Activated T-cell treated with anti-CD3 and anti-CD28 coated beads for 1 hour (primary cell): ENCODE data around the gene TTLL5.

Experiments used
- DNase-seq: peaks from one replicate; pipeline ENCODE4 v3.0.0-alpha.2; 2020; ENCODE audit warnings: low read depth

The TTLL5 gene

DNA sequence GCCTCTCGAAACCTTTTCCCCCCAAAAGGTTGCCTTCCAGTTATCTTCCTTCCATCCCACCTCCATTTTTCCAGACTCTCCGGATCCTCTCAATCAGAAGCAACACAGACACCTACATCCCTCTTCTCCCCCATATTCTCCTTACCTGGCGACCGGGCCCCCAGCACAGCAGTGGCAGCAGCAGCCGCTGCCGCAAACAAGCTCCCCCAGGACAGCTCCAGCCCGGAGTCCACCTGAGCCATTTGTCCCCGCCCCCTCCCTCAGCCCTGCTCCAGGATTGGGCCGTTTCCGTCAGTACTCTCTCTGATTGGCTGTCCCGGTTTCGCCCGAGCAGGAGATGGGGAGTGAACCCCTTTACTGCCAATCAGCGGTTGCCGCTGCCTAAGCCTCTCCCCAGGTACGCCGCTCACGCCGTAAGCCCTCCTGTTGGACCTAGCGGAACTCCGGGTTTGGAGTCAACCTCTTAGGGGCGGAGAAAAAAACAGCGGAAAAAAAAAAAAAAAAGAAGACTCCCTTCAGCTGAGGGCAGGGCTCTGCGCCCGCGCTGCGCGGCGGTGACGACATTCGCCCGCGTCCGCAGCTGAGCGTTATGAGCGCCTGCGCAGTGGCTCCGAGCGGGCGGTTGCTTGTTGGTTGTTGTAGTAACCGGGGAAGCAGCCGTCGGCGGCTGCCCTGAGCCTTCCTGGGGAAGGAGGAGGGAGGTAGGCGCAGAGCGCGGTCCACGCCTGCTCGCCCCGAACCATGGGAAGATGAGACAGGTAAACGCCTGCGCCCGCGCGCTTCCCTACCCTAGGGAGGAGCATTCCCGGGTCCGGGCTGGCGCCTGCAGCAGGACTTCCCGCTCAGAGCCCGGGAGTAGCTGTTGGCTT, at the start of gene TTLL5, which contains the start of gene ERG28:
Gene TTLL5, plus strand, starts transcription at position 617 of the 869 bp plus-strand sequence. CDS start 1,904 bp downstream, outside the sequence.
Gene ERG28, minus strand, starts transcription at position 247 of the 869 bp plus-strand sequence. CDS start 3,374 bp downstream, outside the sequence.
- peak; percentile 92 for DNase-seq

DNA sequence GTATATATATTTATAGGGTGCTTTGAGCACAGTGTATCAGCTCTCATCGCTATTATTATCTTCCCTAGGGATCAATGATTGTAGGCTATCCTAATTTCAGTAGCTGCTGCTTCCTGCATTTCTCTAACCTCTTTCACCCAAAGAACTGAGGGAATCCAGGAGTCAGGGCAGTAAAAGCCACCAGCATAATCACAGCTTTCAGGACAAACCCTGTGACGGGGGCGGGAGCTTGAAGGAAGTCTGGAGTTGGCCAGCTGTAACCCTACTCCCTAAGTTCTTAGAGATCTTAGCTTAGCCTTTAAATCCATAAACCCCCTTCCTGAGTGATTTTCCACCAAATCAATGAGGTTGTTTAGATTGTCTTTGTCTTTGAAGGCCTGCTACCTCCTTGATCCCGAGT, 48.9 kb upstream of the TTLL5 start:
- DNase-seq = no peak

DNA sequence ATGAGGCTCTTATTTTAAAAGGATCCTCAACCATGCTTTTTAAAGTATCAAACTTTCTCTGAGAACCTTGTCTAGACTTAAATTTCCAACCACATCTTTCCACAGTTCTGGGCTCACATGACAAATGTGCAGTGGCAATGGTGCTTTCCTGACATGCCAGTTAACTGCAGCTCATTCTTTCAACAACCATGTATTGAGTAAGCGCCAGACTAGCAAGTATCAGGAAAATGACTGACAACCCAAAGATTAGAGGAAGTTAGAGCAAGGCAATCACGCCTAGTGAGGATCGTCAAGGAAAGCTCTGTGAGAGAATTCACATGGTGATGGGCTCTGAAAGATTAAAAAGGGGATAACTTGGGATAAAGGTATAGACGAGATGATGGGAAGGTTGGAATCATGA, 46.9 kb upstream of the TTLL5 start:
- DNase-seq = no peak

DNA sequence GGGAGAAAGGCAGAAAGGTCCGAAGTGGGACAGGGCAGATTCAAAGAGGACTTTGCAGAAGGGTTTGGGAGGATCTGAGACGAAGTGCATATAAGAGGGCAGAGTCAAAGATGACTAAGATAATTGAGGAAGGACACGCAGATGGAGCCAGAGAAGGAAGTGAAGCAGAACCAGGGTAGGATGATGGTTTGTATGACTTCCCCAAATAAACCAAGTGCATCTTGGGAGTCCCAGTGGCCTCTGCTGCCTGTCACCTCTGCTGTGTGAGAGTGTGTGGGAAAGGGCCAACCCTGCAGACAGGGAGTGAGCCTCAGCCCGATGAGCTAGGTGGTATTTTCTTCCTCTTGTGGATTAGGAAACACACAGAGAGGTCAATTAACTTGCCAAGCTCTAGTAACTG, 45.8 kb upstream of the TTLL5 start:
- DNase-seq = no peak

DNA sequence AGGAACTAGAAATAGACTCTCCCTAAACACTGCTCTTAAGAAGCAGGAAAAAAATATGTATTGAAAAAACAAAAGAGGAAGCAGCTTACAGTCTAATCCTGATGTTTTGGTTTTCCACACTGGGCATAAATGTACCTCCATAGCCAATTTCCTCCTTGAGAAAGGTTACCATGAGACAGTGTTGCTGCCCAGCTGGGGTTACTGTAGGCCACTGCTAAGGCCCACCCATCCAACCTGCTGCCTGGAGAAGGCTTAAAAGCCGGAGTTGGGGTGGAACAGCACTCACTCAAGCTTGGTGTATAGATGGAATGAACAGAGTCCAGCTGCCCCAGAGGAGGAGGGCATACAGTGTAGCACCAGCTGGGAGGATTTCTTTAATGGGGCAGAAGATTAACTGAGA, 41.5 kb upstream of the TTLL5 start:
- DNase-seq = no peak

DNA sequence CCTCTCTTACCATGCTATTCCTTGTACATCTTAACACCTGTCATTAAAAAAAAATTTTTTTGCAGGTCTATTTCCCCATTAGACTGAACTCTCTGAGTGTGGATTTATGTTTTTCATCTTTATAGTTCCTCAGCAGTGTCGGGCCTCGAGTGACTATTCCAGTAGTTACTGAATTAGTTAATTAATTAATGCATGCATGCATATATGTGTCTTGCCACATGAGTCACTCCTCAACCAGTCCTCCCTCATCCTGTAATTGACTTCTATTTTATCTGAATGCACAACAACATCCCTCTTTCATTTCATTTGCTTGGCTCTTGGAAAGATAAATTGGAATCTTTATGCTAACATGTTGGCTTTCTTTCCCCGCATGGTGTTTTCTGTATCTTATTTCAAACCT, 36.0 kb upstream of the TTLL5 start:
- no peak for DNase-seq

DNA sequence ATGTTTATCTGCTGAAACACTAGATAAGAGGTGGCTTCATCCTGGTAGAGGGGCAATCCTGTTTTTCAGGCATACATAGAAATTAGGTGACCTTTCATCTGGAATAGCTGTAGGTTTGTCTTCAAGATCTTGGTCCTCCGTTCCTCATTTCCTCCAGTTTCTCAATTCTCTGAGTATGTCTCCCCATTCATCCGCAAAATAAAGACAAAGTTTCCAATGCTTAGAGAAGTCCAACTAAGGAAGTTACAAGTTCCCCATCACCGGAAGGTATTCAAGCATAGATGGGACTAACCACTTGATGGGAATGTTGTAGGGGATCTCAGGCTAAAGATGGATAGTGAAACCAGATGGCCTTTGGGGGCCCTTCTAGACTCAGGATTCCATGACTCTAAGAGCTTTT, 34.6 kb upstream of the TTLL5 start:
- DNase-seq = no peak

- DNase-seq = no peak
Observed at GRCh38 chr14:75626863-75627262, 34.2 kb upstream of the TTLL5 start.

DNA sequence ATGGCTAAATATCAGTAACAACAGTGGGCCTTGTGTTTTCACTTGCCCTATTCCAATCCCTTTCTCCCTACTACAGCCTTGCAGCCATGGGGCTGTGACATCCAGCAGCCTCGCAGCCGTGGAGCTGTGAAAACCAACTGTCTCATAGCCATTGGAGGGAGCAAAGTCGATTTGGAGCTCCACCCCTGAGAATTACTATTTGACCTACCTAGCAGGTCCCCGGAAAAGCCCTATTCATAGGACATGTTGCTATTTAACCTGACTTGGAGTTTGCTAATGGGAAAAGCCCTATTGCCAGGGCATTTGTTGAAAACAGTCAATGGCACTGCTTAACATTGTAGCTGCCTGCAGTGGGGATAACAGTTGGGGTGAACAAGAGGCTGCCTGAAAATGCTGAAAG, 33.6 kb upstream of the TTLL5 start:
- DNase-seq = no peak

DNA sequence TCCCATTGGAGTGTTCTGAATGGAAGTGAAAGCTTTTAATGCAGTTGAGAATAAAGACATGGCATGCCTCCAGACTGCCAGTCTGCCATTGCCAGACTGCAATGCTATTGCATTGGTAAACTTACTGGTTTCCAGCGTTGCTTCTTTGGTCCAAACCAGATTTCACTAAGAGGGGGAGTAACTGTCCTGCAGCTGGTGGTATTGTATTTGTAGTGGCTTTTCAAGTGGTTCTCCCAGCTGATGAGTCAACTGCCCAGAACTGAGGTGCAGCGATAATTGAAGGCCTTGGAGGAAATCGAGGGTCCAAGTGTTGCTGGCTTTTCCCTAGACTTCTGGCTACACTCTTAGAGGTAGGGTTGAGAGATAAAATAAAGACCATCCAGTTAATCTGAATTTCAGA, 32.2 kb upstream of the TTLL5 start:
- no peak for DNase-seq

- no peak for DNase-seq
Observed at GRCh38 chr14:75630695-75631452, 30.2 kb upstream of the TTLL5 start.

- no peak for DNase-seq
Observed at GRCh38 chr14:75631453-75631831, 29.6 kb upstream of the TTLL5 start.

- DNase-seq = no peak
Observed at GRCh38 chr14:75634848-75635247, 26.2 kb upstream of the TTLL5 start.

DNA sequence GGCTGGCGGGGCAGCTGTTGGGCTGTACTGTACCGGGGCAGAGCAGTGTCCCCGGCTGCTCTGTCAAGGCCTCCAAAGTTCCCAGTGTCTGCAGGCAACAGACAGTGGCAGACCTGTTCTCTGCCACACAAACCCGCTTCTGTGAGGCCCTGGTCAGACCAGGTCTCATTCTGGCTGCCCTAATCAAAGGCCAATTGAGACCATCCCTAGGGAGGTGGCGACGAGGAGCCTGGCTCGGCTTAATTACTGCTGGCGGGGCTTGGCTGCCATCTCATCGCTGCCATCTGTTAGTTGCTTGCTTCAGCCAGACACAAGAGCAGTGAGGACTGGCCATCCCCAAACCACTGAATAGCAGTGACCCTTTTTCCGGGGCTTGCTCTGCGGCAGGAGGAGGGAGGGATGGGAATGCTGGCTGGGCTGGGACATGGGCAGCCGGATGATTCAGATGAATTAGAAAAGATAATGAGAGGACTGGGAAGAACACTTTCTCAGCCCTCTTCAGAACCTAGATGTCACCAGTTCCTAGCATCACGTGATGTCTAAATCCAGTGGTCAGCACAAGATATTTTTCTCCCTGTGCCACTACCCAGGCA, 24.9 kb upstream of the TTLL5 start:
- DNase-seq = no peak

- DNase-seq = no peak
Observed at GRCh38 chr14:75640876-75641275, 20.2 kb upstream of the TTLL5 start.

DNA sequence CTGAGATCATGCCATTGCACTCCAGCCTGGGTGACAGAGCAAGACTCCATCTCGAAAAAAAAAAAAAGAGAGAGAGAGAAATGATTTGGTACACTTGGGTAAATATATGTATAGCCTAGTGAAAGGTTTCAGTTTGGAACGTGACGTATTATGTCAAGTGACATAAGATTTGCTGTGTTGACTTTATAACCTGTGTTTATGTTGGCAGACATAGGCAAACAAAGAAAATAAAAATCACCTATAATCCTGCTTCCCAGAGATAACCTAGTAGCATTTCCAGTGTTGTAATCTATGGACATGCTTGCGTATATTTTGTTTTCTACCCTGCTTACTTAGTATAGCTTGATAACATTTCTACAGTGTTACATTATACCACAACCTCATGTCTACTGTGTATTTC, 17.1 kb upstream of the TTLL5 start:
- no peak for DNase-seq

DNA sequence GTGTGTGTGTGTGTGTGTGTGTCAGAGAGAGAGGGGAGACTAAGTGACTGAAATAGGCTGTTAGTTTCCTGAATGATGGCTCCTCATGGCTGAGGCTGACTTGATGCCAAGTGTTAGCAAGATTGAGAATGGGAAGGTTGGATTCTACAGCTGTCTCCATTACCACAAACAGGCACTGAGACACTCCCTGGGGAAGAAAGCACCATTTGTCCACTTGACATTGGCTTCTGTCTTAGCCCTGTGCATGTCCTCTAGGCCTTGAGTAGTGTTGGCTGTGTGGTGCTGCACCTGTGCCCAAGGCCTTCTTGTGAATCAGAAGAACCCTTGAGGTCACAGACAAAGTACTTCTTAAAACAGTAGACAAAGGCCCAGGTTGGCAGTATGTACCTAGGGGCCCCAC, 16.0 kb upstream of the TTLL5 start:
- DNase-seq = no peak

DNA sequence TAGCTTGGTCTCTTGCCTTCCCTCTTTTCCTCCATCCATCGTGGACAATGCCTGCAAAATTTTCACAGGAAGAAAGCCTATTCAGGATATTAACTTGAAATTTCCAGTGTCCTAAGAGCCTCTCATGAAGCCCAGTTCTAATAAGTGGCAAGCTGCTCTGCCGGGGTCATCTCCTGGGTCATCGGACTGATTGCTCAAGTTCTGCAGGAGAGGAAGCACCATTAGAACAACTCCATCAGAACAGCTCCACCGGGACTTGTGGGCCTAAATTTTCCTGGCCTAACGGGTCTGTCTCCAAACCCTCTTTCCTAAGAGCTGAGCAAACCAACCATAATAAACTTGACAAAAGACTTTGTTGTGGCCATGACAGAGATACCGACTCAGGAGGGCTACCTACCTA, 14.3 kb upstream of the TTLL5 start:
- DNase-seq = no peak

- DNase-seq = no peak
Observed at GRCh38 chr14:75647640-75648039, 13.4 kb upstream of the TTLL5 start.

GRCh38 chr14:75648066-75648838, 12.8 kb upstream of the TTLL5 start:
- DNase-seq = no peak

GRCh38 chr14:75649337-75649736, 11.7 kb upstream of the TTLL5 start:
- DNase-seq = no peak

DNA sequence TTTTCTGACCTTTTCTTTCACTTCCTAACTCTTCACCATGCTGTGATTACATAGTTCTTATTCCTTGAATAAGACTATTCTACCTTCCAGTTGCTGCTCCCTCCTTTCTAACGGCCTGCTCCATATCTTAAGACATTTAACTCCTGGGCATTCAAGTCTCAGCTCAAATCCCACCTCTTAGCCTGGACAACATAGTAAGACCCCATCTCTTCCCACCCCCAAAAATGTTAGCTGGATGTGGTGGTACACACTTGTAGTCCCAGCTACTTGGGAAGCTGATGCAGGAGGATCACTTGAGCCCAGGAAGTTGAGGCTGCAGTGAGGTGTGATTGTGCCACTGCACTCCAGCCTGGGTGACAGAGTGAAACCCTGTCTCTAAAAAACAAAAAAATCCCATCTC, 11.3 kb upstream of the TTLL5 start:
- DNase-seq = no peak
